Endothelial cell of umbilical vein (primary cell): ENCODE measurements around the gene COPZ2. TPM values are rescaled to one million over a fixed set of nuclear protein-coding genes. Genes with fewer than 3 reads are reported as not detected.

Source experiments
- BruUV-seq: library from RNA; stranded (reverse); fragments of 400-500 nt; replicated peaks from 2 replicates; lab custom pipeline; 2021; lab: Mats Ljungman, UMichigan
- CTCF ChIA-PET: fragments of 300-600, 350-600 bp; sonication (Branson Sonifier 250); formaldehyde crosslinking; loops from one replicate; lab custom pipeline; 2021; ENCODE audit warnings: antibody characterized with exemption, inconsistent platforms; lab: Charles Lee
- POLR2A ChIA-PET: fragments of 300-600, 350-600 bp; sonication (Branson Sonifier 250); formaldehyde crosslinking; loops from one replicate; lab custom pipeline; 2021; ENCODE audit warnings: antibody characterized with exemption, inconsistent platforms; lab: Charles Lee
- DNase-seq: peaks from one replicate; pipeline ENCODE4 v3.0.0-alpha.2; 2011; ENCODE audit warnings: low read depth, low spot score
- FAIRE-seq: peaks from 2 replicates; lab custom pipeline; 2011; peaks lifted over from hg19 to GRCh38; lab: Jason Lieb, UNC
- H2AFZ ChIP-seq: 2 replicates; pipeline ENCODE4 v1.6.0; 2012; ENCODE audit warnings: low read depth, low read length, control low read depth, inconsistent platforms
- H3K27ac ChIP-seq: 2 replicates; pipeline ENCODE4 v1.5.1; 2011; ENCODE audit warnings: low read depth, mild to moderate bottlenecking, control low read depth, low read length, moderate library complexity; ENCODE audit not compliant: insufficient read depth
- H3K27me3 ChIP-seq, 2 experiments: 2 replicates each; pipeline versions ENCODE4 v1.6.0 to v1.6.1; 2011; ENCODE audit warnings: low read length in 2 of 2, mixed read lengths in 1 of 2; ENCODE audit not compliant: control insufficient read depth in 2 of 2, insufficient read depth in 2 of 2
- H3K36me3 ChIP-seq, 2 experiments: 2 replicates in 1 of 2; 3 replicates in 1 of 2; pipeline ENCODE4 v1.5.1; 2011; ENCODE audit warnings: low read length in 2 of 2, mild to moderate bottlenecking in 1 of 2, moderate library complexity in 1 of 2; ENCODE audit not compliant: control insufficient read depth in 2 of 2, insufficient read depth in 2 of 2; ENCODE audit errors: extremely low read depth in 1 of 2
- H3K4me1 ChIP-seq: 3 replicates; pipeline ENCODE4 v1.5.1; 2011; ENCODE audit warnings: mild to moderate bottlenecking, low read length; ENCODE audit not compliant: control insufficient read depth, insufficient read depth; ENCODE audit errors: extremely low read depth
- H3K4me2 ChIP-seq: 2 replicates; pipeline ENCODE4 v1.6.1; 2011; ENCODE audit warnings: low read length, control low read depth, mixed read lengths; ENCODE audit not compliant: insufficient read depth
- H3K4me3 ChIP-seq, 3 experiments: fragments of 200-600 bp in 1 of 3; sonication (generic), shearing (Covaris generic) in 1 of 3; replicated peaks in 1 of 3; 2 replicates each; pipeline ENCODE4 v1.5.1; 2011 to 2016; ENCODE audit warnings: control low read depth in 3 of 3, low read length in 3 of 3, mild to moderate bottlenecking in 2 of 3, inconsistent platforms in 1 of 3, low read depth in 1 of 3, moderate library complexity in 1 of 3; ENCODE audit not compliant: insufficient read depth in 1 of 3
- H3K79me2 ChIP-seq: 2 replicates; pipeline ENCODE4 v1.6.0; 2012; ENCODE audit warnings: low read length, inconsistent platforms; ENCODE audit not compliant: control insufficient read depth, insufficient read depth
- H3K9ac ChIP-seq: replicated peaks from 2 replicates; pipeline ENCODE3; 2011; ENCODE audit warnings: low read length, control low read depth; ENCODE audit not compliant: insufficient read depth; ENCODE audit errors: extremely low read depth
- H3K9me1 ChIP-seq: replicated peaks from 3 replicates; pipeline ENCODE4 v1.6.0; 2011; ENCODE audit warnings: mild to moderate bottlenecking, low read length; ENCODE audit not compliant: control insufficient read depth, insufficient read depth; ENCODE audit errors: extremely low read depth
- H3K9me3 ChIP-seq: replicated peaks from 2 replicates; pipeline ENCODE4 v1.5.1; 2012; ENCODE audit warnings: low read length, inconsistent platforms; ENCODE audit not compliant: control insufficient read depth, insufficient read depth
- H4K20me1 ChIP-seq: replicated peaks from 2 replicates; pipeline ENCODE3; 2011; ENCODE audit warnings: mild to moderate bottlenecking, low read length; ENCODE audit not compliant: control insufficient read depth, insufficient read depth; ENCODE audit errors: extremely low read depth
- EZH2 ChIP-seq: IDR thresholded peaks from 2 replicates; pipeline ENCODE4 v1.6.1; 2012; ENCODE audit warnings: borderline replicate concordance, low read depth, mild to moderate bottlenecking, moderate library complexity, low read length, inconsistent platforms; ENCODE audit not compliant: severe bottlenecking
- FOS ChIP-seq: IDR thresholded peaks from 2 replicates; pipeline ENCODE4 v1.6.1; 2011; ENCODE audit warnings: mild to moderate bottlenecking, low read length, moderate library complexity, borderline replicate concordance; ENCODE audit not compliant: insufficient read depth
- GATA2 ChIP-seq: IDR thresholded peaks from 2 replicates; pipeline ENCODE4 v1.7.0; 2011; ENCODE audit warnings: low read depth, mild to moderate bottlenecking, moderate library complexity, mixed read lengths, low read length; ENCODE audit not compliant: insufficient read length, insufficient read depth
- JUN ChIP-seq: IDR thresholded peaks from 2 replicates; pipeline ENCODE4 v1.6.1; 2011; ENCODE audit warnings: borderline replicate concordance, low read depth; ENCODE audit not compliant: insufficient read length, insufficient read depth
- MYC ChIP-seq: IDR thresholded peaks from one replicate; pipeline ENCODE4 v1.6.1; 2011; ENCODE audit warnings: mild to moderate bottlenecking, low read depth, low read length
- POLR2A ChIP-seq: IDR thresholded peaks from 2 replicates; pipeline ENCODE4 v1.6.1; 2012; ENCODE audit warnings: low read depth, mild to moderate bottlenecking, control low read depth, low read length
- POLR2AphosphoS5 ChIP-seq: IDR thresholded peaks from 2 replicates; pipeline ENCODE4 v1.6.1; 2012; ENCODE audit warnings: low read depth, mild to moderate bottlenecking, control low read depth, low read length, moderate library complexity; ENCODE audit not compliant: insufficient read depth
- dilution Hi-C: fragments of 300-500 bp; cut with MboI; formaldehyde crosslinking; loops from one replicate; pipeline ENCODE4 v1.15.0; 2019; ENCODE audit warnings: low sequenced_read_pairs; ENCODE audit not compliant: extremely low pct_ligation_motif_present
- intact Hi-C: fragments of 100-400 bp; cut with micrococcal nuclease; formaldehyde crosslinking; loops from one replicate; pipeline ENCODE4 v1.10.0; 2022
- polyA plus RNA-seq, 4 experiments: library from polyadenylated mRNA; depleted of rRNA in 3 of 4; stranded (reverse) in 3 of 4; unstranded in 1 of 4; fragments of >200 nt; gene quantifications; 2 replicates each; pipeline versions ENCODE4 v1.2.1 to v1.2.3, GENCODE V29; 2011 to 2012; ENCODE audit warnings: missing spikeins in 1 of 4
- total RNA-seq: library from RNA; stranded (reverse); gene quantifications from 2 replicates; pipeline ENCODE4 v1.2.3, GENCODE V29; 2021
- TF ChIP-seq, protein P1 (sequence below), 2 donors: IDR thresholded peaks; 1 replicate in 1 of 2; 2 replicates in 1 of 2; pipeline ENCODE4 v1.5.1; 2011; ENCODE audit warnings: low read length in 2 of 2, mild to moderate bottlenecking in 2 of 2, moderate library complexity in 2 of 2, control low read depth in 1 of 2, inconsistent platforms in 1 of 2, low read depth in 1 of 2; ENCODE audit not compliant: insufficient read depth in 1 of 2; ENCODE audit errors: extremely low read depth in 1 of 2
- TF ChIP-seq, protein P2 (sequence below): IDR thresholded peaks from 2 replicates; pipeline ENCODE4 v1.6.1; 2011; ENCODE audit not compliant: insufficient read depth, insufficient read length

COPZ2 gene
- total and polyA plus RNA-seq, 2 donors (not counting 3 experiments of a cell fraction or from before 2014, with no cell fraction given): 16.3 to 28.1 TPM

DNA sequence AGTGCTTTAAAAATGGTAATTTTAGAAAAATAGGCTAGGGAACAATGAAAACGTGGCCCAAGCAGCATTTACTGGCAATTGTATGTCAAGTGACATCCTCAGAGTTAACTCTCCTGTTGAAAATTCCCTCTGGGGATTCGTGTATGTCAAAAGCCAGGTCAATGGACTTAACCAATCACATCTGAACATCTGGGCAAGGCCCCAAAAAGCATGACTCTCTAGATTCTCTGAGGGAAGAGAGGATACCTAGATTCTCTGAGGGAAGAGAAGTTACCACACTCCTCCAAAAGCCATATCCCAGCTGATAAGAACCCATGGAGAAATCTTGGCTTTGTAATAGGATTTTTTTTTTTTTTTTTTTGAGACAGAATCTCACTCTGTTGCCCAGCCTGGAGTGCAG is 34.1 kb upstream of the COPZ2 start:
- Histone ChIP-seq H3K9me1 (no peaks in the 10 kb centered on the region), H3K27me3 (no peaks in the 10 kb centered on the region), H4K20me1 (peaks cover 2% of the 10 kb centered on the region), H3K4me3 (no peak overlapping the region), H3K36me3 (peaks cover 10 to 14% of the 10 kb centered on the region in 2 experiments), H2AFZ (no peak overlapping the region), H3K27ac (no peak overlapping the region), H3K9ac (no peak overlapping the region), H3K79me2 (no peaks in the 10 kb centered on the region), H3K9me3 (no peaks in the 10 kb centered on the region), H3K4me2 (no peak overlapping the region), H3K4me1 (peaks cover 5% of the 10 kb centered on the region)
- DNase-seq (no peak), FAIRE-seq (no peak)
- dilution Hi-C loops: no loop called here
- BruUV-seq: no TSS peak
- intact Hi-C loops: no loop called here
- no peak for TF ChIP-seq POLR2A
- TF ChIP-seq MYC: no peak
- TF ChIP-seq, protein P1, sequence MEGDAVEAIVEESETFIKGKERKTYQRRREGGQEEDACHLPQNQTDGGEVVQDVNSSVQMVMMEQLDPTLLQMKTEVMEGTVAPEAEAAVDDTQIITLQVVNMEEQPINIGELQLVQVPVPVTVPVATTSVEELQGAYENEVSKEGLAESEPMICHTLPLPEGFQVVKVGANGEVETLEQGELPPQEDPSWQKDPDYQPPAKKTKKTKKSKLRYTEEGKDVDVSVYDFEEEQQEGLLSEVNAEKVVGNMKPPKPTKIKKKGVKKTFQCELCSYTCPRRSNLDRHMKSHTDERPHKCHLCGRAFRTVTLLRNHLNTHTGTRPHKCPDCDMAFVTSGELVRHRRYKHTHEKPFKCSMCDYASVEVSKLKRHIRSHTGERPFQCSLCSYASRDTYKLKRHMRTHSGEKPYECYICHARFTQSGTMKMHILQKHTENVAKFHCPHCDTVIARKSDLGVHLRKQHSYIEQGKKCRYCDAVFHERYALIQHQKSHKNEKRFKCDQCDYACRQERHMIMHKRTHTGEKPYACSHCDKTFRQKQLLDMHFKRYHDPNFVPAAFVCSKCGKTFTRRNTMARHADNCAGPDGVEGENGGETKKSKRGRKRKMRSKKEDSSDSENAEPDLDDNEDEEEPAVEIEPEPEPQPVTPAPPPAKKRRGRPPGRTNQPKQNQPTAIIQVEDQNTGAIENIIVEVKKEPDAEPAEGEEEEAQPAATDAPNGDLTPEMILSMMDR (IDR thresholded peaks at IDR 0.05; ENCODE audit: extremely low read depth in 1 of 2, insufficient read depth in 1 of 2, low read depth in 1 of 2, low read length in 2 of 2): no peak
- TF ChIP-seq EZH2: no peak
- TF ChIP-seq POLR2AphosphoS5: no peak
- CTCF ChIA-PET: interaction anchor here (0.7 to 11.5 kb wide), 3 partner anchors 15 to 43 kb away, joined by 4 to 210 read pairs (median 4); no protein-coding TSS in a partner anchor
- POLR2A ChIA-PET: no interaction called here

DNA sequence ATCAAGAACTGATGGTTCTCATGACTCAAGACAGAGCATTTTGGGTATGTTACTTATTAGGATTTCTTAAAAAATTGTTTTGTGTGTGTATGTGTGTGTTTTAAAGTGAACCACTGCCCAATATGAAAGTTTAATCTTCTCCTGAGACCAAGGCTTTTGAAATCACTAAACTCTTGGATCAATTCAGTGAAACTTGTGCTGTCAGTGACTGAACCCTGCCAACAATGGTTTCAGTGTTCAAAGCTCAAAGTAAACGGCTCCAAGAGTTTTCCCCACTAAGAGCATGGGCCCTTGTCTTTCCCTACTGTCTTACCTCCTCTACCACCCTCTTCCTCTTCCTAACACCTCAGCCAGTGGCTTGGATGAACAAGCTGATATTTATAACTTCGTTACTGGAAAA is 32.6 kb upstream of the COPZ2 start:
- H3K9me1 ChIP-seq: no peaks in the 10 kb centered on the region
- DNase-seq: no peak
- H2AFZ ChIP-seq: no peak overlapping the region
- peaks cover 10 to 14% of the 10 kb centered on the region in 2 experiments for H3K36me3 ChIP-seq
- no peak for FAIRE-seq
- CTCF ChIA-PET: interaction anchor here (0.9 to 5.8 kb wide), 2 partner anchors 40 to 43 kb away, joined by 3 to 79 read pairs; no protein-coding TSS in a partner anchor
- dilution Hi-C loops: no loop called here
- peaks cover 2% of the 10 kb centered on the region for H4K20me1 ChIP-seq
- TSS peak; percentile 78 for BruUV-seq
- no peak overlapping the region for H3K4me2 ChIP-seq
- POLR2A ChIA-PET: no interaction called here
- peaks cover 14% of the 10 kb centered on the region for H3K4me1 ChIP-seq
- intact Hi-C loops: no loop called here
- no peak overlapping the region for H3K27ac ChIP-seq
- TF ChIP-seq, protein P2, sequence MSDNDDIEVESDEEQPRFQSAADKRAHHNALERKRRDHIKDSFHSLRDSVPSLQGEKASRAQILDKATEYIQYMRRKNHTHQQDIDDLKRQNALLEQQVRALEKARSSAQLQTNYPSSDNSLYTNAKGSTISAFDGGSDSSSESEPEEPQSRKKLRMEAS: no peak
- TF ChIP-seq EZH2: no peak
- peak; percentile 20 for TF ChIP-seq POLR2AphosphoS5
- TF ChIP-seq POLR2A: no peak
- TF ChIP-seq JUN: no peak
- no peak for TF ChIP-seq FOS
- TF ChIP-seq GATA2: no peak
- no peak for TF ChIP-seq MYC
- TF ChIP-seq, protein P1 (IDR thresholded peaks at IDR 0.05; ENCODE audit: extremely low read depth in 1 of 2, insufficient read depth in 1 of 2, low read depth in 1 of 2, low read length in 2 of 2): no peak
- H3K9me3 ChIP-seq: no peaks in the 10 kb centered on the region
- peaks cover 3% of the 10 kb centered on the region for H3K79me2 ChIP-seq
- no peak overlapping the region for H3K9ac ChIP-seq
- no peak overlapping the region for H3K4me3 ChIP-seq
- no peaks in the 10 kb centered on the region for H3K27me3 ChIP-seq
